GM18511 (cell line): ENCODE results near the gene TMEM63C.

Experiments
- ATAC-seq: cut with Tn5 transposase; IDR thresholded peaks from one replicate; pipeline ENCODE4 v1.9.1; 2021; ENCODE audit warnings: mild to moderate bottlenecking, moderate library complexity; ENCODE audit not compliant: unreplicated experiment

The TMEM63C gene

GRCh38 chr14:77181603-77182437, at the start of gene TMEM63C:
Gene TMEM63C, plus strand, starts transcription at chr14:77181798. Its CDS starts 37,016 bp downstream, at chr14:77218814.
- peak; percentile 88 for ATAC-seq

GRCh38 chr14:77131871-77132486, 49.6 kb upstream of the TMEM63C start:
- no peak for ATAC-seq

GRCh38 chr14:77133720-77134338, 47.8 kb upstream of the TMEM63C start:
- peak; percentile 87 for ATAC-seq

GRCh38 chr14:77139022-77139421, 42.6 kb upstream of the TMEM63C start:
- ATAC-seq: no peak

GRCh38 chr14:77139540-77140358, 41.8 kb upstream of the TMEM63C start:
- no peak for ATAC-seq

GRCh38 chr14:77140359-77141213, 41.0 kb upstream of the TMEM63C start:
- ATAC-seq: no peak

- ATAC-seq: no peak
These were observed 40.2 kb upstream of the TMEM63C start, which contains the start of gene ZDHHC22 for GRCh38 chr14:77141214-77142004. Gene ZDHHC22, minus strand, starts transcription at chr14:77141791. Its CDS starts 2,053 bp downstream, at chr14:77139738.

- ATAC-seq: no peak
These were observed 39.4 kb upstream of the TMEM63C start for GRCh38 chr14:77142005-77142800.

GRCh38 chr14:77143071-77143470, 38.5 kb upstream of the TMEM63C start:
- no peak for ATAC-seq

GRCh38 chr14:77144412-77145115, 37.0 kb upstream of the TMEM63C start:
- ATAC-seq: no peak

GRCh38 chr14:77145975-77146740, 35.4 kb upstream of the TMEM63C start:
- ATAC-seq: no peak

- no peak for ATAC-seq
These were observed 32.9 kb upstream of the TMEM63C start for GRCh38 chr14:77148510-77149231.

GRCh38 chr14:77151245-77151644, 30.4 kb upstream of the TMEM63C start:
- ATAC-seq: no peak

- no peak for ATAC-seq
These were observed 29.5 kb upstream of the TMEM63C start for GRCh38 chr14:77151918-77152588.

GRCh38 chr14:77153802-77154201, 27.8 kb upstream of the TMEM63C start:
- ATAC-seq: no peak

GRCh38 chr14:77154421-77154820, 27.2 kb upstream of the TMEM63C start:
- no peak for ATAC-seq
